HG03039 (cell line): ENCODE measurements around the gene IQGAP2.
"Not testable (repeated sequence)": the region's sequence is repeated elsewhere in the genome, so short reads cannot be mapped to it uniquely, and the experiment has no call there.

Source experiments
- ATAC-seq: cut with Tn5 transposase; IDR thresholded peaks from one replicate; pipeline ENCODE4 v1.9.1; 2021; ENCODE audit warnings: mild to moderate bottlenecking, moderate library complexity; ENCODE audit not compliant: unreplicated experiment

Gene IQGAP2

GRCh38 chr5:76499507-76500161 is 96.5 kb downstream of the IQGAP2 start:
- ATAC-seq: no peak

GRCh38 chr5:76500633-76501393 is 97.7 kb downstream of the IQGAP2 start:
- no peak for ATAC-seq

- no peak for ATAC-seq
These were observed 100.8 kb downstream of the IQGAP2 start for GRCh38 chr5:76503929-76504328.

GRCh38 chr5:76504901-76505564 is 101.9 kb downstream of the IQGAP2 start:
- no peak for ATAC-seq

GRCh38 chr5:76513476-76513875 is 110.4 kb downstream of the IQGAP2 start:
- no peak for ATAC-seq

- ATAC-seq: no peak
These were observed 111.2 kb downstream of the IQGAP2 start for GRCh38 chr5:76514292-76514691.

GRCh38 chr5:76514713-76515112 is 111.6 kb downstream of the IQGAP2 start:
- ATAC-seq: no peak

- ATAC-seq: no peak
These were observed 114.2 kb downstream of the IQGAP2 start for GRCh38 chr5:76517334-76517733.

GRCh38 chr5:76518246-76518645 is 115.2 kb downstream of the IQGAP2 start:
- ATAC-seq: not testable (repeated sequence)

- ATAC-seq: peak; percentile 56
These were observed 118.2 kb downstream of the IQGAP2 start for GRCh38 chr5:76521240-76521758.

- no peak for ATAC-seq
These were observed 119.2 kb downstream of the IQGAP2 start for GRCh38 chr5:76522103-76522935.

GRCh38 chr5:76524101-76524835 is 121.2 kb downstream of the IQGAP2 start:
- no peak for ATAC-seq

- ATAC-seq: no peak
These were observed 121.8 kb downstream of the IQGAP2 start for GRCh38 chr5:76524868-76525267.

GRCh38 chr5:76525956-76526355 is 122.9 kb downstream of the IQGAP2 start:
- ATAC-seq: no peak

- no peak for ATAC-seq
These were observed 124.0 kb downstream of the IQGAP2 start for GRCh38 chr5:76526950-76527583.

- ATAC-seq: no peak
These were observed 124.6 kb downstream of the IQGAP2 start for GRCh38 chr5:76527685-76528161.

- ATAC-seq: no peak
These were observed 125.7 kb downstream of the IQGAP2 start for GRCh38 chr5:76528547-76529331.

GRCh38 chr5:76529464-76530344 is 126.6 kb downstream of the IQGAP2 start:
- ATAC-seq: no peak
